ENCODE data around the gene DUOX1.
"Not testable (repeated sequence)": the region's sequence is repeated elsewhere in the genome, so short reads cannot be mapped to it uniquely, and the experiment has no call there.

Gene DUOX1

DNA sequence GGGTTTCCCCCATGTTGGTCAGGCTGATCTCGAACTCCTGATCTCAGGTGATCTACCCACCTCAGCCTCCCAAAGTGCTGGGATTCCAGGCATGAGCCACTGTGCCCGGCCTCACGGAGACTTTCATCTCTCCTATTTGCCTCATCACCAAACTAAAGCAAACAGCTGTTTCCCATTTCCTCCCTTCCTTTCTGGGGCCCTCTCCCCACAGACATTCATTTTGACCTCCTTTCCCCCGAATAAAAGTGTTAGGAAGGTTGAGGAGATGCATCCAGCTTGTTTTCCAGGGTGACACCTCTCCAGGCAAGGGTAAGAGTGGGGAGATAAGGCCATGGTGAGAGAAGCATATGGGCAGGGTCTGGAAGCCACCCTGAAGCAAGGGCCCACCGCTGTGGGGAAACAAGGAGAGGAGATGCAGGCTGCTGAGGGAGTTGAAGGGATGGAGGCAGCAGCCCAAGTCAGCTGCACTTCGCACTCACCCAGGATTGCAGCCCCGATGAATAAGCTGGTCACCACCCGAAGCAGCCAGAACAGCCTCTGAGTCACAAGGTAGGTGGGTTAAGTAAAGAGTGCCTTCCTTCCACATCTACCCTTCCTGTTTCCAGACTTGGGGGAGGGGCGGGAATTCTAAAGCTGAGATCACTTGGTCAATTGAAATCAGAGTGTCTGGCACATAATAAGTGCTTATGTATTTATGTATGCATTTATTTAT is 7.9 kb upstream of the DUOX1 start:
- no peak for DNase-seq (ENCODE audit: low read depth)

DNA sequence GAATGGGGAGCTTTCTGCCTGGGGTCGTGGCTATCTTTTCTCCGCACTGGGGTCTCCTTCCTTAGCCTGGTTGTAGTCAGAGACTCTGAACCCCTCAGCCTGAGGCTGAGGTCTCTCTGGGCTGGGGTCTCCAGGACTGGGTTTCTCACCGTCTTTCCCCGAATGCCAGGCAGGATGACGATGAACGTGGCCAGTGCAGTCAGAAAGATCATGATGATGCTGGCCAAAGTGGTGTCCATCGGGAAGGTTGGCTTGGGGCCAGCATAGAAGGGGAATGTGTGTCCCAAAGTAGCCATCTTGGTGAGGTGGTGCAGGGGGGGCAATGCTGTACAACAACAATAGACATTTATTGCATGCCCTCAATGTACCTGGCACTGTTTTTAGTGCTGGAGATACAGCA is 7.1 kb upstream of the DUOX1 start:
- DNase-seq (ENCODE audit: low read depth) = no peak

DNA sequence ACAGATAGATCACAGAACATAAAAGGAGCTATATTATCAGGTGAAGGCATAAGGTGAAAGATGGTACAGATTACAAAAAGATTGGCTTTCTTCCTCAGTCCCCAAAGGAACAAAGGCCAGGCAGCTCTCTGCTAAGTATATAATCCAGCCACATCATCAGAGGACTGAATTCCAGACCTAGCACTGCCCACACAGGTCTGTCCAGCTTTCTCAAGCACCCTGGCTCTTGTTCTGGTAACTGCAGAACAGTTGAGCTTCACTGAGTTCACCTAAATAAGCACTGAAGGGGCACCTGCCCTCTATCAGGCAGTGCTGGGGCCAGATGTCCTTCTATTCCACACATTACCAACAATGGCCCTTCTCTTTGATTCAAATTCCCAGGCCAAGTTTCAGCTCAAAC is 6.4 kb upstream of the DUOX1 start:
- DNase-seq (ENCODE audit: low read depth) = no peak

DNA sequence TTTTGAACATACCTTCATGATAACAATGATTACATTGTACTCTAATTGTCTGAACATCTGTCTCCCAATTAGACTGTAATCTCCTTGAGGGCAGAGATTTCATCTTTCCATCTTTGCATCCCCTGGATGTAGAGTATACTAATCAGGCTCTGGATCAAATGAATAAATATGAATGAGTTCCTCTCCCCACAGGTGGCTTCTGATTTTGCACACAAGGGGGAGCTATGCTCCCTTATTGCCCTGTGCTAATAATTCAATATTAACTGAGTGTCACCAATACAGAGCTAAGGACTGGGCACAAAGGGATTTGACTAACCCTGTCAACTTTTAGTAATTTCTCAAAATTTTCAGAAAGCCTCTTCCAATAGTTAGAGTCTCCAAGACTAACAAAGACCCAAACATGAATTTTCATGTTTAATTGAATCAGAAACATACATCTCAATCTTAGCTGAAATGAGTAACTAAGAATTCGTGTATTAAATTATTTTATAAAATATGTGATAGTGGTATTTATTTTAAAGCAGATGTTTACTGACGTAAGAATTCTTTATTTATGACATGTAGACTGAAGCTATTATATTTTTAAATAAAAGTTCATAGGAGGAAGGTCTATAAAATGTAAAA is 3.1 kb upstream of the DUOX1 start:
- DNase-seq (ENCODE audit: low read depth) = no peak

DNA sequence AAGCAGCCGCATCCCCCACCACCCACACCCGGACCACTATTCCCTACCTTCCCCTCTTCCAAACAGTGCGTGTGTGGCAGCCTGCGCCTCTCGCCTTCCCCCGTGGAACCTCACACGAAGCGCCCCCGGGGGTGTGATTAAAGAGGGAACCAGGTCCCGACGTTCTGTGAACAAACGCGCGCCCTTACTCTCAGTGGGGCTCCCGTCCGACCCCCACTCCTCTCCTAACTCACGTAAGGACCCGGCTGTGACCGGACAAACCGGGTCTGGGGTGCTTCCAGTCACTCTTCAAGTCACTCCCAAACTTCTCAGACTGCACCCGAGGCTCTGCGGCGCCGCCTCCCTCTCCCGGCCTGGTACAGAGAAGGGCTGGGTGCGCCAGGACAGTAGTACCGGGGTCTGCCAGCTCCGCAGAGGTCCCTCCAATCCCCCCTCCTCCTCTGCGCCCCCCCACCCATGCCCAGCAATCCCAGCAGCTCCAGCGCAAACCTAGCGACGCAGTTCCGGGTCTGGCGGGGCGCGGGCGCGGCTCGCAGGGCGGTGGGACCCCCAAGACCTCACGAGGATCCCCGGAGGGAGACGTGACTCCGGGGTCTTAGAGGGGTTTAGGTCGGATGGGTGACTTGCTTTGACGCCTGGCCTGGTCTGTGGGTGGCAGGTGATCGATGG is 689 bp upstream of the DUOX1 start:
- DNase-seq (ENCODE audit: low read depth) = no peak

DNA sequence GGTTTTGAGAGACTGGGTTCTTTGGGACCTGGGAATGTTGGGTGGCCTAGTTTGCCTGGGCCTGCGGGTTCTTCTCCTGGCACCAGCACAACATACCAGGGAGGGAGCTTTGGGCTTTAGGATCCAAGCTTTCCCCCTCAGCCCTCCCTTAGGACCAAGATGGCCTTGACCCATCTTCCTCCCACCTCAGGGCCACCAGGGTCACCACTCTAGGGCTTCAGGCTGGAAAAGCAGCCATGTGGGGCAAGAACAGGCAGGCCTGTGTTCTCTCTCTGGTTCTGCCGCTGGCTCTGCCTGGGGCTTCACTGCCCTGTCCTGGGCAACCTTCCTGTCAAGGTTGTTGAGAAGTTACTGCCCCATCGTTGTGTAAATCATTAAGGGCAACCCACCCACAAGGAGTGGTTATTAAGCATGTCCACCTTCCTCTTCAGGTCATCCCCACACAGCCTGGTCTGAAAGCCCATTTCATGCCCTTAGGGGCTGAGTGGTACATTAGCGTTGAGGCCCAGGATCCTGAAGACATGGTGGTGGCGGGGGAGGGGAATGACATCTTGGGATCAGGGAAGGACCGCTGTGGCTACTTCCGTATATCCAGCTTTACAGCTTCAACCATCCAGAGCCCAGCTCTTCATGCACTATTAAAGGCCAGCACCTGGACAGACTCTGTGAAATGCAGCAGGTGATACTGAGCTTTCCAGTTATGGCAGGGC is 652 bp downstream of the DUOX1 start:
- no peak for DNase-seq (ENCODE audit: low read depth)

DNA sequence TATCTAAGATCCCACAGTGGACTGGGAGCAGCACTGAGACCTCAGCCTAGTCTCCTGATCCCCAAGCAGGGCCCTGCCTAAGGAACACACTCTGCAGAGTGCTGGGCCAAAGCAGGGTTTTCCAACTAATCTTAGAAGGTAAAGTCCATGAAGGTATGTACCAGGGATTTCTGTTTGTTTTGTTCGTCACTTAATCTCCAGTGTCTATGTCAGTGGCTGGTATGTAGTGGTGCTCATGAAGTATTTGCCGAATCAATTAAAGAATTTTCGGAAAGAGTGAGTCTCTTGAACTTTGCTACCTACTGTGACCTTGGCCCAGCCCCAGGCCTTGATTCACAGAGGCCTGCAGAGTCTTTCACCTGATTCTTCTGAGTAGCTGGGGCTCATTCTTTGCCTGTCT is 1.7 kb downstream of the DUOX1 start:
- no peak for DNase-seq (ENCODE audit: low read depth)

DNA sequence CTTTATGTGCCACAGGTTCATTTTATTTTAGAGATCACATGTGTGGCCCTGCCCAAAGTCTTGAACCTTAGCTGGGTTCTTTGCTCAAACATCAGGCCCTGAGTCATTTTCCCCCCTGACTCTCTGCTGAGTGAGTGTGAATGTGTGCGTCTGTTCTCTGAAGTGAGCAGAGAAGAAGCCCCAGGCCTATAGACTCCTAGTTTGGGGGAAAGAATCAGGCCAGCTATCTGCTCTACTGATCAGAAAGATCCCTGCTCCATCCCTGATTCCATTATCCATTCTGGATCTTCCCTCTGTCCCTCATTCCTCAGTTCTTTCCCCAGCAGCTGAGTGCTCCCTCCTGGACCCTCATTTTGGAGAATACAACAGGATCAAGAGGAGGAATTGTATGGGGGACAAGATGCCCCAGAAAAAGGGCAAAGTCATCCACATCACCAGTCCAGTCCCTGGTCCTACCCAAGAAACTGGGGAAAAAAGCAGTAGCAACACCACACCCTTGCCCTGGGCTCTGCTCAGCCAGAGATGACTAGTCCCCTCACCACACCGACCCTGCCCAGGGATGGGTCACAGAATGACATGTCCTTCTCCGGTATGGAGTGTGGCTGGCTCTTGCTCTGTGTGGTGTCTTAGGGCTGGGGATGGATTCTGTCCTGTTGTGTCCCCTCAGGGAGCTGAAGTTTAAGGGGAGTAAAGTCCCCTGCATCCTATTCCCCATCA is 3.2 kb downstream of the DUOX1 start:
- DNase-seq (ENCODE audit: low read depth) = no peak

DNA sequence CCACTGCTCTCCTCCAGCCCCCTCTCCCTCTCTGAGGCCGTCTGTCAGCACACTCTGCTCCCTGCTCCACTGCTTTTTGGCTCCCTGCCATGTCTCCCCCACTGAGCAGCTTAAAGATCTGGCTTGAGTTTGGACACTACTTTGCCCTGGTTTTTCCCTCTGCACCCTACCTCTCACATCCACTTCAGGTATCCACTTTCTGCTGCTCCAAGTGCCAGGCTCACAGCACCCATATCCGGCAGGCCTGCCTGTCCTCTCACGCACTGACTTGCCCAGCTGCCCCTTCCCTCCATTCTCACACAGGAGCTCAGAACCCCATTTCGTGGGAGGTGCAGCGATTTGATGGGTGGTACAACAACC is 3.7 kb downstream of the DUOX1 start:
- DNase-seq (ENCODE audit: low read depth) = no peak

DNA sequence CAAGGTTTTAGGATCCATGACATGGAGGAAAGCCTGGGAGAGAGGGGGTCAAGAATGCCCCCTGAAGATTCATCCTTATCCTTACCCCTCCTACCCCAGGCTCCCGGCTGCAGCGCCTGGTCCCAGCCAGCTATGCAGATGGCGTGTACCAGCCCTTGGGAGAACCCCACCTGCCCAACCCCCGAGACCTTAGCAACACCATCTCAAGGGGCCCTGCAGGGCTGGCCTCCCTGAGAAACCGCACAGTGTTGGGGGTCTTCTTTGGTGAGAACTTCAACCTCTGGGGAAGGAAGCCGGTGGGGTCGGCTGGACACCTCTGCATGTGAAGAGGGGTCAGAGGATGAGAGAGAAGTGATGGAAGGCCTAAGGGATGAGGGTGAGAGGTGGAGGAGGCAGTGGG is 4.3 kb downstream of the DUOX1 start:
- DNase-seq (ENCODE audit: low read depth) = no peak

DNA sequence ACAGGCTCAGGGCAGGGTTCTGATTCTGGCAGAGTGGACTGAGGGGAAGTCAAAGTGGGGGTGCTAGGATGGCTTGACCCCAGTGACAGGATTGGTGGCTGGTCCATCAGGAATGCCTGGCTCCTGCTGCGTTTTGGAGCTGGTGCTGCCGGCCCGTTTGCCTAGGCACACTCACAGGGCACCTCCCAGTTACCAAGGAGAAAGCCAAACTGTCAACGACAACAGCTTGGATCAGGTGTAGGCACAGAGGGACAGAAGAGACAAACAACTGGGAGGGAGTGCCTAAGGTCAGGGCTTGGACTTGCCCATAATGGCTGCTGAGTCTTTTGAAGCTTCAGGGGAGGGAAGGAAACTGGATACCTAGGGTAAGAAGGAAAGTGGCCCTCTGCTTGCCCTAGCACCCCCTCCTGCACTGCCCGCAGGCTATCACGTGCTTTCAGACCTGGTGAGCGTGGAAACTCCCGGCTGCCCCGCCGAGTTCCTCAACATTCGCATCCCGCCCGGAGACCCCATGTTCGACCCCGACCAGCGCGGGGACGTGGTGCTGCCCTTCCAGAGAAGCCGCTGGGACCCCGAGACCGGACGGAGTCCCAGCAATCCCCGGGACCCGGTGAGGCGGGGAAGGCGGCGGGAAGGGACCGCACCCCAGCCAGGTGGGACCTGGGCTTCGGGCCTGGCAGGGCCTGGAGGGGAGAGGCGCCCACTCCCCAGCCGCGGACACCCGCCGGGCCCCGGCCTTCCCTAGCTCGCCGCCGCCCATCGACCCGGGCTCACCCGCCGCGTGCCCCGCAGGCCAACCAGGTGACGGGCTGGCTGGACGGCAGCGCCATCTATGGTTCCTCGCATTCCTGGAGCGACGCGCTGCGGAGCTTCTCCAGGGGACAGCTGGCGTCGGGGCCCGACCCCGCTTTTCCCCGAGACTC is 5.1 kb downstream of the DUOX1 start:
- no peak for DNase-seq (ENCODE audit: low read depth)

DNA sequence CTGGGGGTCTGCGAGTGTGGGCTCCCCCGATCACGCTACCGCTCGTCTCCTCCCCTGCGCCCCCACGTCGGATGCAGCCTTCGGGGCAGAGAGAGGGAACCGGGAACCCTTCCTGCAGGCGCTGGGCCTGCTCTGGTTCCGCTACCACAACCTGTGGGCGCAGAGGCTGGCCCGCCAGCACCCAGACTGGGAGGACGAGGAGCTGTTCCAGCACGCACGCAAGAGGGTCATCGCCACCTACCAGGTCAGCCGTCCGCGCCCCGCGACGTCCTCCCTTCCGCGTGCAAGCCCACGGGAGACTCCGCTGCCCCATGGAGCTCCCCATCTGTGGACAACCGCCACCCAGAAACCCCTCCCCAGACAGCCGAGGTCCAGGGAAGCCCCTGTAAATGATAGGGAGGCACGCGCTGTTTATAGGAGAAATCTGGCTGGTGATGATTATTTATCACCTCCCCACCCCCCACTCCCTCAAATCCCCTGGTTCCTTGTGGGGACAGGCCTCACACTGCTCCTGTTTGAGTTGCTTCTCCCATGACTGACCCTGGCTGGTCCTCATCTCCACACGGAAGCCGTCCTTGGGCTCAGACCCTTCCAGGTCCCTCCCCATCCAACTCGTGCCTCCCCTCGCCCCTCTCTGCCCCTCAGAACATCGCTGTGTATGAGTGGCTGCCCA is 6.0 kb downstream of the DUOX1 start:
- not testable (repeated sequence) for DNase-seq (ENCODE audit: low read depth)

DNA sequence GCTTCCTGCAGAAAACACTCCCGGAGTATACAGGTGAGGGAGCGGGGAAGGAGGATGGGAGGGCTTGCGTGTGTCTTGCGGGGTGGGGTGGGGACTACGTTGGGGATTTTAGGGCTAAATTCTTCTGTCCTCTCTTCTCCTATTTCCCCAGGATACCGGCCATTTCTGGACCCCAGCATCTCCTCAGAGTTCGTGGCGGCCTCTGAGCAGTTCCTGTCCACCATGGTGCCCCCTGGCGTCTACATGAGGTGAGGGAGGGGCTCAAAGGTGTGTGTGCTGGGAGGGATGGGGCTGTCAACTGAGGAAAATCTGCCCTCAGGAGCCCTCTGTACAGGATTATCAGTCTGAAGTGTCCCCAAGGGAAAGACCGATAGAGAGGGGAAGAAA is 6.6 kb downstream of the DUOX1 start:
- no peak for DNase-seq (ENCODE audit: low read depth)

DNA sequence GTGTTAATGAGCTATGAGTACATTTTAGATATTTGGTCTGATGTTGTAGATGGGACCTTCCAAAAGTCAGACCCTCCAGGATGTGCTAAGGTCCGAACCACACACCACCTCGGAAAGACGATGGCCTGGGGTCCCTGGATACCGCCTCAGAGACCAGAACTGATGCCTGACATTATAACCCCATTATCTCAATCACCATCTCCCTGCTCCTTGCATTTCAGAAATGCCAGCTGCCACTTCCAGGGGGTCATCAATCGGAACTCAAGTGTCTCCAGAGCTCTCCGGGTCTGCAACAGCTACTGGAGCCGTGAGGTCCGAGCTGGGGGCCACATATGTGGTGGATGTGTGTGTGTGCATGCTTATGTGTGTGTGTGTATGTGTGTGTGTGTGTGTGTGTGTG is 7.9 kb downstream of the DUOX1 start:
- no peak for DNase-seq (ENCODE audit: low read depth)

DNA sequence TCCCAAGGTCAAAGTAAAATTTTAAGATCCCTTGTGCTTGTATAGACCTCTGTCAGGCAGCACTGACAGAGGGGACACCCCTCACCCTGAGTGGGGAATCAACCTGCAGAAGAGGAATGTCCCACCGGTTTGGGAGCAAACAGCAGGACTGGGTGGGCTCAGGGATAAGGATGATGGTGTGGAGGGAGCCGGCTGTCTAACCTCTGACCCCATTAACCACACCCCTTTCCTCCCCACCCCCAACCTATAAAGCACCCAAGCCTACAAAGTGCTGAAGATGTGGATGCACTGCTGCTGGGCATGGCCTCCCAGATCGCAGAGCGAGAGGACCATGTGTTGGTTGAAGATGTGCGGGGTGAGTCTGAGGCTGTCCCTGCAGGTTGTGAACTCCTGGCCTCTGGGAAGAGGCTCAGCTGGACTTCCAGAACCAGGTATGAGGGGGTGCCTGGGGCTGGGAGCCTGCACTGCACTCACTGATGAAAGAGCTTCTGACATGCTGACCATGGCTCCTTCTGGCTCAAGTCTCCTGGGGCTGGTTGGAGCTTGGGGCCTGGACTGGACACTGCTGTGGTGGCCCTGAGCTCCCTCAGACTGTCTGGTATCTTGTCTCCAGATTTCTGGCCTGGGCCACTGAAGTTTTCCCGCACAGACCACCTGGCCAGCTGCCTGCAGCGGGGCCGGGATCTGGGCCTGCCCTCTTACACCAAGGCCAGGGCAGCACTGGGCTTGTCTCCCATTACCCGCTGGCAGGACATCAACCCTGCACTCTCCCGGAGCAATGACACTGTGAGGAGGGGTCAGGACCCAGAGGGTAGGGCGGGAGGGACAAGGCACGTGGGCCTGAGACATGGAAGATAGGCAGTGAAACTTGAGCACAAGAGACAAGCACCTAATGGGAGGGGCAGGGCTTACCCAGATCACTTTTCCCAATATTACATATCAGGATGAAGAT is 9.3 kb downstream of the DUOX1 start:
- no peak for DNase-seq (ENCODE audit: low read depth)

DNA sequence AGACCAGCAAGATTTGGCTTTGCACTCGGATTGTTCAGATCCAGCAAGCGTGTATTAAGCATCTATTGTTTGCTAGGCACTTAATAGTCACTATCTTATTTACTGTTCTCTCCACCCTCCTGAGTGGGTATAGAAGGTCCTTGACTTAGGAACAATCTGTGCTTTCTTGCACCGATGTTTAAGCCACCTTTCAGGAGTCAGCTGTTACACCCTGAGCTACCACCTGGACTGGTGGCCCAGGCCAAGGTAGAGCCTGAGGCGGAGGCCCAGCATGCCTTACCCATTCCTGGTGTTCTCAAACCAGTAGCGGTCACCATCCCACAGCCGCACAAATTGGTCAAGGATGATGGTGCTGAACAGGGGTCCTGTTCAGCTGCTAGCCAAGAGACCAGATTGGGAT is 10.0 kb downstream of the DUOX1 start:
- DNase-seq (ENCODE audit: low read depth) = no peak

DNA sequence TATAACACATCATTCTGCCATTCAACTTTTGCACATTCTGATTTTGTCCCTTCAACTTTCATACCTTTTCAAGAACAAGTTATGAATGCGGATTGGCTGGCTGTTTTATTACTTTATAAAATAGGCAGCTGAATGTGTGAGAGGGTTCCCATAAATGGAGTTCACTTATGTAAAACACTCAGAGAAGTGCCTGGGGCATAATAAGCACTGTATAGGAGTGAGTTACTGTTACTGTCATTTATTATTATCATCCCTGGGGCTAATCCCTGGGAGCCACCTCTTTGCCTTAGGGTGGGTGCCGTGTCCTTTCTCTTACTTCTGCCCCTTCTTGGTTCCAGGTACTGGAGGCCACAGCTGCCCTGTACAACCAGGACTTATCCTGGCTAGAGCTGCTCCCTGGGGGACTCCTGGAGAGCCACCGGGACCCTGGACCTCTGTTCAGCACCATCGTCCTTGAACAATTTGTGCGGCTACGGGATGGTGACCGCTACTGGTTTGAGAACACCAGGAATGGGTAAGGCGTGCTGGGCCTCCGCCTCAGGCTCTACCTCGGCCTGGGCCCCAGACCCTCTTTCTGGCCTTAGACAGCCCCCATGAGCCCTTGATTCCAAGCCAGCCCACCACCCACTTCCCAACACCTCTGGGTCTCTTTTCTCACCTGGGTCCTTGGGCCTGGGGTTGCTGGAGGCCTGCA is 10.9 kb downstream of the DUOX1 start:
- no peak for DNase-seq (ENCODE audit: low read depth)

DNA sequence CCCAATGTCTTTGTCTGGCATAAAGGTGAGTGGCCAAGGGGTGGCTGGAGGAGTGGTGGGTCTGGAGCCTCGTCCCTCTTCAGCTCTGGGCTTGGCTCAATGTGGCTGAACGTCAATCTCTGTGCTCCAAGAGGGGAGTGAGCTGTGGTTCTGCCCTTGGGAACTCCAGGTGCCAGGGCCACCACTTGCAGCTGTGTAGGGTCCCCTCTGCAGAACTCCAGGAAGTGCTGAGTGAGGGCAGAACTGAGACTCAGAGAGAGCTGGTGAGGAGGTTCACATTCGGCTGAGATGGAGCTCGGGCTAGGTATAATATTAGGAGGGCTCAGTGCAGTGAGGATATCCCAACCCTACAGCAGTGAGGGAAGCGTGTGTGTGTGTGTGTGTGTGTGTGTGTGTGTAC is 11.6 kb downstream of the DUOX1 start:
- DNase-seq (ENCODE audit: low read depth) = no peak

DNA sequence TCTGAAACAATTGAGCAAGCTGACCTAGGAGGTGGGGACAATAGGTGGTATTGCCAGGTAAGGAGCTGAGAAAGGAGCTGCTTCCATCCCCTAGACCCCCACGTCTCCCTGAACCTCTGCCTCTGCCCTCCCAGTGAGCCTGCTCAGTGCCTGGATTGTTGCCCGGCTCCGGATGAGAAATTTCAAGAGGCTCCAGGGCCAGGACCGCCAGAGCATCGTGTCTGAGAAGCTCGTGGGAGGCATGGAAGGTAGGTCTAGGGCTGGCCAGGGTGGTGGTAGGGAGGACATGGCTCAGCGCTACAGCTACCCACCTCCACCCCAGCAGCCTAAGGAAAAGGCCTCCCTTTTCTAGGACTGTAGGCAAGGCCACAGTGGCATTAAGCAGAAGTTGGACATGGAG is 13.3 kb downstream of the DUOX1 start:
- DNase-seq (ENCODE audit: low read depth) = no peak
